Duodenal mucosa (tissue), 2 donors: ENCODE measurements around the gene MET.
"Not testable (repeated sequence)": the region's sequence is repeated elsewhere in the genome, so short reads cannot be mapped to it uniquely, and the experiment has no call there.

Experiments used
- H3K27ac ChIP-seq: one replicate; pipeline ENCODE4 v1.7.0; 2013; ENCODE audit warnings: low read depth, low read length
- H3K27me3 ChIP-seq, 2 donors: one replicate each; pipeline ENCODE4 v1.7.0; 2013; ENCODE audit warnings: low read length in 2 of 2, control low read depth in 1 of 2; ENCODE audit not compliant: insufficient read depth in 2 of 2, control insufficient read depth in 1 of 2
- H3K36me3 ChIP-seq, 2 donors: one replicate each; pipeline ENCODE4 v1.7.0; 2013; ENCODE audit warnings: low read length in 2 of 2, control low read depth in 1 of 2; ENCODE audit not compliant: insufficient read depth in 2 of 2, control insufficient read depth in 1 of 2
- H3K4me1 ChIP-seq, 2 donors: one replicate each; pipeline ENCODE4 v1.7.0; 2013; ENCODE audit warnings: low read length in 2 of 2, control low read depth in 1 of 2; ENCODE audit not compliant: insufficient read depth in 2 of 2, control insufficient read depth in 1 of 2
- H3K4me3 ChIP-seq, 2 donors: one replicate each; pipeline ENCODE4 v1.7.0; 2013; ENCODE audit warnings: low read length in 2 of 2, low read depth in 1 of 2
- H3K9ac ChIP-seq, 2 donors: one replicate each; pipeline ENCODE4 v1.7.0; 2013; ENCODE audit warnings: low read length in 2 of 2, low read depth in 1 of 2
- H3K9me3 ChIP-seq, 2 donors: one replicate each; pipeline ENCODE4 v1.7.0; 2013; ENCODE audit warnings: low read length in 2 of 2, control low read depth in 1 of 2; ENCODE audit not compliant: control insufficient read depth in 1 of 2

MET gene

DNA sequence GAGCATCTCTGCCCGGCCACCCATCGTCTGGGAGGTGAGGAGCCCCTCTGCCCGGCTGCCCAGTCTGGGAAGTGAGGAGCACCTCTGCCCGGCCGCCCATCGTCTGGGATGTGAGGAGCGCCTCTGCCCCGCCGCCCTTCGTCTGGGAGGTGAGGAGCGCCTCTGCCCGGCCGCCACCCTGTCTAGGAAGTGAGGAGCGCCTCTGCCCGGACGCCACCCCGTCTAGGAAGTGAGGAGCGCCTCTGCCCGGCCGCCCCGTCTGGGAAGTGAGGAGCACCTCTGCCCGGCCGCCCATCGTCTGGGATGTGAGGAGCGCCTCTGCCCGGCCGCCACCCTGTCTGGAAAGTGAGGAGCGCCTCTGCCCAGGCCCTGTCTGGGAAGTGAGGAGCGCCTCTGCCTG lies 33.4 kb upstream of the MET start:
- H3K9ac ChIP-seq, H3K27ac ChIP-seq, H3K4me1 ChIP-seq, H3K27me3 ChIP-seq, H3K9me3 ChIP-seq, H3K4me3 ChIP-seq, H3K36me3 ChIP-seq: not testable (repeated sequence)

DNA sequence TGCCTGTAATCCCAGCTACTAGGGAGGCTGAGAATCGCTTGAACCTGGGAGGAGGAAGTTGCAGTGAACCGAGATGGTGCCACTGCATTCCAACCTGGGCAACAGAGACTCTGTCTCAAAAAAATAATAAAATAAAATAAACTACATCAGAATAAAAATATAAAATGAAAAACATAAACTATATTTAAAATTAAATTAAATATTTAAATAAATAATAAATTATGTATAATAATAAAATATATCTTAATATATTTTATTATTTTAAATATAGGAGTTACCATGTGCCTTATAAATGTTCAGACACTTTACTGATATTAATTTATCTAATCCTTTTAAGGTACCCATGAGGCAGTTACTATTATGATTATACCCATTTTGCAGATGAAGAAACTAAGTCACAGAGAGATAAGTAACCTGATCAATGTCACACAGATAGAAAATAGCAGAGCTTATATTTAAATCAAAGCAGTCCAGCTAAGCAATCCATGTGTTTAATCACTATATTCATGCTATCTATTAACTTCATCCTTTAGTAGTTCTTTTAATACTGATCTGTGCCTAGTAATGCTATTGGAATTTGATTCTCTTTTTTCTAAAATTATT lies 30.3 kb upstream of the MET start:
- H3K36me3 ChIP-seq, result no peaks in the 10 kb centered on the region
- no peaks in the 10 kb centered on the region for H3K4me1 ChIP-seq
- no peak overlapping the region for H3K4me3 ChIP-seq
- no peaks in the 10 kb centered on the region for H3K27me3 ChIP-seq
- H3K9ac ChIP-seq, result no peak overlapping the region
- no peaks in the 10 kb centered on the region for H3K9me3 ChIP-seq
- H3K27ac ChIP-seq, result no peak overlapping the region

DNA sequence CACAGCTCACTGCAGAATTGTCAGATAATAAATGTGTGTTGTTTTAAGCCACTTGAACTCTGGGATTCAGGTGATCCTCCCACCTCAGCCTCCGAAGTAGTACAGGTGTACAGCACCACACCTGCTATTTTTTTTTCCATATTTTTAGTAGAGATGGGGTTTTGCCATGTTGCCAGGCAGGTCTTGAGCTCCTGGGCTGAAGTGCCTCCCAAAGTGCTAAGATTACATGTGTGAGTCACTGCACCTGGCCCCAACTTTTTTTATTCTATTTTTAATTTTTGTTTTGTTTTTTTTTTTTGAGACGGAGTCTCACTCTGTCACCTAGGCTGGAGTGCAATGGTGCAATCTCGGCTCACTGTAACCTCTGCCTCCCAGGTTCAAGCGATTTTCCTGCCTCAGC lies 28.8 kb upstream of the MET start:
- not testable (repeated sequence) for H3K4me3 ChIP-seq, H3K27ac ChIP-seq, H3K27me3 ChIP-seq, H3K9ac ChIP-seq, H3K36me3 ChIP-seq, H3K4me1 ChIP-seq, H3K9me3 ChIP-seq

DNA sequence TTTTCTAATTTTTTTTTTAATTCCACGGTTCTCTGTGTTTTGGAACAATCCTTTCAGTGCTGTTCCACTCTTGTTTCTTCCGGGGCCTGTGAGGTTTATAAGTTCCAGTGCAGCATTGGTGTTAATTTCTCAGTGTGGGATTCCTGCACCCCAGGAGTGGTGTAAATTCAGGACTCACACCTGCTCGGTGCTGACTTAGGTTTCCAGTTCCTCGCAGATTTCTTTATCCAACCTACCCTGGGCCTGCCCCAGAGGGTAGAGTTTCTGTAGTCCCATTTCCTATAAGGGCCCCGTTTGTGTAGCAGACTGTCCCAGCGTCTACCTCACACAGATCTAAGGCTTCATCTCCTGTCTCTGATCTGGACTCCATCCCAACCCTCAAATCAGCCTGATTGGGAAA lies 27.4 kb upstream of the MET start:
- H3K4me3 ChIP-seq, result no peak overlapping the region
- H3K27ac ChIP-seq, result no peak overlapping the region
- H3K9me3 ChIP-seq, result no peaks in the 10 kb centered on the region
- H3K27me3 ChIP-seq, result no peaks in the 10 kb centered on the region
- H3K36me3 ChIP-seq, result no peaks in the 10 kb centered on the region
- H3K9ac ChIP-seq, result no peak overlapping the region
- no peaks in the 10 kb centered on the region for H3K4me1 ChIP-seq

DNA sequence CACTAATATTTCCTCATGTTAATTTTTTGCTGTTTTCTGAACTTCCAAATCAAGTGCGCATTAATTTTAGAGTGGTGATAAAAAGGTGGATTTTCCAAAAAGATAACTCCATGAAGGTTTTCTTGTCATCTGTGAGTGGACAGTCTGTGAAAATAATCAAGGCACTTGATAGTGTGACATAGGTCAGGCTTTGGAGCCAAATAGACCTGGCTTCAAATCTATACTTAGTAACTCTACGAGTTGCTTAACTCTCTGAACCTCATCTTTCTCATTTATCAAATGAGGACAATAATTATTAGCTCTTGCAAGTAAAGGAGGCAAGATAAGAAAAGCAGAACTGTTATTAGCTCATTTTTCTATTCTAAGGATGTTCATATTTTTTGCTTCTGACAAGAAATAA lies 24.7 kb upstream of the MET start:
- no peaks in the 10 kb centered on the region for H3K27me3 ChIP-seq
- H3K4me3 ChIP-seq, result no peak overlapping the region
- no peaks in the 10 kb centered on the region for H3K9me3 ChIP-seq
- H3K9ac ChIP-seq, result no peak overlapping the region
- H3K27ac ChIP-seq, result no peak overlapping the region
- H3K4me1 ChIP-seq, result no peaks in the 10 kb centered on the region
- H3K36me3 ChIP-seq, result no peaks in the 10 kb centered on the region

DNA sequence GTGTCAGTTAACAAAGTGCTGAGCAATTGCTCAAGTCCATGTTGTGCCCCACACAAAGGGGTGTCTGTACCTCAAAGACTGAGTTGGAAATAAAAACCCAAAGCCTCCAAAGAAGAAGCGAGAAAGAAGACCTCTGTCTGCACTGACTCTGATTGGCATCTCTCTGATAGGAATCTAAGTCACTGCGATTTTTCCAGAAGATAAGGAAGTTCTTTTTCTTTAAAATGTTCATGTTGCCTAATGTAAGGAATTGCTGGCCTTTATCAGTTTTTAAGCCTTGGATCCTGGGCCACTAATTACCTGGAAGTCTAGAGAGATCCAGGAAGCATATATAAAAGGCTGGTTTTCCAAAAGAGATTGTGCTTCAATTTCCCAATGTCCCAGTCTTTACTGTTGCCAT lies 24.1 kb upstream of the MET start:
- Histone ChIP-seq H3K9ac (no peak overlapping the region), H3K4me1 (no peaks in the 10 kb centered on the region), H3K9me3 (no peaks in the 10 kb centered on the region), H3K27ac (no peak overlapping the region), H3K4me3 (no peak overlapping the region), H3K36me3 (no peaks in the 10 kb centered on the region), H3K27me3 (no peaks in the 10 kb centered on the region)

DNA sequence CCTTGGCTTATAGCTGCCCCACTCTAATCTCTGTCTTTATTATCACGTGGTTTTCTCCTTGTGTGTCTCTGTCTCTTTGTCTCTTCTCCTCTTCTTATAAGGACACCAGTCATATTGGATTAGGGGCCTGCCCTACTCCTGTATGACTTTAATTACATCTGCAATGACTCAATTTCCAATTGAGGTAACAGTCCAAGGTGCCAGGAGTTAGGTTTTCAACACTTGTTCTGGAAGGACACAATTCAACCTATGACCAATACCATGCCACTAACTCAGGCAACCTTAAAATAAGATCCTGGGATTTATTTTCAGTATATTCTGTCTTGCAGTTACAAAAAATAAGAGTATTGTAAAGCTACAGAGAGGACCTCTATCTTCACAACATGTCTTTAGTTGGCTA lies 21.6 kb upstream of the MET start:
- H3K9ac ChIP-seq, result no peak overlapping the region
- no peak overlapping the region for H3K4me3 ChIP-seq
- H3K36me3 ChIP-seq, result no peaks in the 10 kb centered on the region
- no peaks in the 10 kb centered on the region for H3K9me3 ChIP-seq
- H3K27me3 ChIP-seq, result no peaks in the 10 kb centered on the region
- no peak overlapping the region for H3K27ac ChIP-seq
- no peaks in the 10 kb centered on the region for H3K4me1 ChIP-seq

DNA sequence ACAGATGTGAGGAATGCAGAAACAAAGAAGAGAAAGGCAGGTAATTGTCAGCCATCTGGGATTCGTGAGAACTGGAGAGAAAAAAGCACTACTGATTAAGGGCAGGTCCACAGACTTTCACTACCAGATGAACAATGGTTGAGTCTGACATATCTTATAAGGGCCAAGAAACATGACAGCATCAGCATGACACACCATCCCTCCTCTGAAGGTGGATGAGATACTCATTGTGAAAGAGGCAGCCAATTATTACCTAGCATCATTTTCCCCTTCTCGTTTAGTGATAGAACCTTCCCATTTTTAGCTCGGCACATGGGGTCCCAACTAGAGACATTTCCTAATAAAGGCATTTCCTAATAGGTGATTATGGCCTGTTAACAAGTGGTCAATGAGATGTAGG lies 19.2 kb upstream of the MET start:
- no peaks in the 10 kb centered on the region for H3K9me3 ChIP-seq
- H3K9ac ChIP-seq, result no peak overlapping the region
- no peak overlapping the region for H3K4me3 ChIP-seq
- no peaks in the 10 kb centered on the region for H3K27me3 ChIP-seq
- H3K4me1 ChIP-seq, result no peaks in the 10 kb centered on the region
- H3K36me3 ChIP-seq, result no peaks in the 10 kb centered on the region
- H3K27ac ChIP-seq, result no peak overlapping the region

DNA sequence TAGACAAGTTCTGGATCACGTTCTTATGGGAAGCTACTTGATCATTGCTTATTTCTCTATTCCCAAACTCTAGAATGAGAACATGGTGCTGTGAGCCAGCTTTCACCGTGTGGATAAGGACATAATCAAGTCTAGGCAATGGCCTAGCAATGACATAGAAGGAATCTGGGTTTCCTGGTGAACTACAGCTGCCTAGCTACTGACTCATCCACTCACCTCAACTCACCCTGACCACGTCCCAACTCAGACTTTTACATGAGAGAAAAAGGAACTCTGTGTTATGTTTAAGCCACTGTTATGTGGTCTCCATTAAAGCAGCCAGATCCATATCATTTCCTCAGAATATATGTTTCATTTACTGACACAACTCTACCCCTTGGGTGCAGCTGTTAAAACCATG lies 18.8 kb upstream of the MET start:
- Histone ChIP-seq H3K9me3 (no peaks in the 10 kb centered on the region), H3K4me3 (no peak overlapping the region), H3K4me1 (no peaks in the 10 kb centered on the region), H3K36me3 (no peaks in the 10 kb centered on the region), H3K27ac (no peak overlapping the region), H3K9ac (no peak overlapping the region), H3K27me3 (no peaks in the 10 kb centered on the region)

DNA sequence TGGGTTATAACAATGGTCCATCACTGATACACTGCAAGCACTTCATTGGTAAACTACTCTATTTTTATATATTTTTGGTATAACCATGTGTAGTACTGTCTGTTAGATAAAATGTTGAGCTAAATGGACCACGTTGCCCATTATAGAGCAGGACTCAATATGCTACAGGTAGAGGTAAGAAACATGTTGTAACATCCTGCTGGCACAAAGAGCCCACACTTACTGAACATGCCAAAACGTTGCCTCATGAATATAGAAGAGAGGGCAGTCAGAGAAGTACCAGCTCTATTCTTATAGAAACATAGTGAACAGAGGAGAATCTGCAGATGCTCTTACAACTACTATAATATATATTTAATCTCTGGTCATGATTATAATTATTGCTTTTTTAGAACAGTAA lies 18.4 kb upstream of the MET start:
- H3K27ac ChIP-seq, result no peak overlapping the region
- no peak overlapping the region for H3K4me3 ChIP-seq
- H3K4me1 ChIP-seq, result no peaks in the 10 kb centered on the region
- no peaks in the 10 kb centered on the region for H3K27me3 ChIP-seq
- H3K9ac ChIP-seq, result no peak overlapping the region
- H3K9me3 ChIP-seq, result no peaks in the 10 kb centered on the region
- H3K36me3 ChIP-seq, result no peaks in the 10 kb centered on the region

DNA sequence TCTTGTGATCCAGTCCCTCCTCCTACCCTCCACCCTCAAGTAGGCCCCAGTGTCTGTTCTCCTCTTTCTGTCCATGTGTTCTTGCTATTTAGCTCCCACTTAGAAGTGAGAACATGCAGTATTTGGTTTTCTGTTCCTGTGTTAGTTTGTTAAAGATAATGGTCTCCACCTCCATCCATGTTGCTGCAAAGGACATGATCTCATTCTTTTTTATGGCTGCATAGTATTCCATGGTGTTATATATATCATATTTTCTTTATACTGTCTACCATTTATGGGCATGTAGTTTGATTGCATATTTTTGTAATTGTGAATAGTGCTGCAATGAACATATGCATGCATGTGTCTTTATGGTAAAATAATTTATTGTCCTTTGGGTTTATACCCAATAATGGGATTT lies 12.7 kb upstream of the MET start:
- H3K4me3 ChIP-seq, H3K9me3 ChIP-seq, H3K36me3 ChIP-seq, H3K9ac ChIP-seq, H3K4me1 ChIP-seq, H3K27ac ChIP-seq, H3K27me3 ChIP-seq: not testable (repeated sequence)
